CD4-positive, alpha-beta T cell treated with Interleukin-12 subunit alpha and Interleukin-12 subunit beta, for 1 hour (primary cell): ENCODE data around the gene PIP4K2C.
A peak's percentile ranks its signal among the peaks of the same experiment; 100 is the strongest.

Experiments used
- DNase-seq: peaks from one replicate; pipeline ENCODE4 v3.0.0-alpha.2; 2020

Gene PIP4K2C

GRCh38 chr12:57590864-57591781 is at the start of gene PIP4K2C:
Gene PIP4K2C, plus strand, starts transcription at chr12:57591192. Its CDS starts 98 bp downstream, at chr12:57591290.
- DNase-seq, result peak; percentile 88

GRCh38 chr12:57541717-57542116 is 49.3 kb upstream of the PIP4K2C start:
- DNase-seq, result no peak

DNA sequence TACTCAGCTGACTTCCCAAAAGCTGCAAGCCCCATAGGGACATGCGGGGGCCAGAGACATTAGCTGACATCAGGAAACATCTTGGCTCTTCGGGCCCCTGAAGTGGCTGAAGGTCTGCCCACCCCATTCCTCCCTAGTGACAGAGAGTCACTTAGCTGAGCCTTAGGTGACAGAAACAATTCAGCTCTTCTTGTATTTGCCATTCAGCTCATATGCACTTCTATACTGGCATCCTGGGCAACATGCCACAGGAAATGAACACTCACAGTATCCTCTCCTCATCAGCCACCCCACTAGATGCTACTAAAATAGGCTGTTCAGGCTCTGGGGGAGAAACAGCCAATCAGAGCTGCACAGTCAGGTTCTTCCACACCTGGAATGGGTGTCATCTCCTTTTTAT is 47.4 kb upstream of the PIP4K2C start:
- no peak for DNase-seq

- DNase-seq, result no peak
Measured at GRCh38 chr12:57545809-57546437, 45.1 kb upstream of the PIP4K2C start.

- DNase-seq, result peak; percentile 96
Measured at GRCh38 chr12:57546438-57547287, 44.3 kb upstream of the PIP4K2C start, which contains the start of gene DCTN2. Gene DCTN2, minus strand, starts transcription at chr12:57547192. Its CDS starts 129 bp downstream, at chr12:57547063.

DNA sequence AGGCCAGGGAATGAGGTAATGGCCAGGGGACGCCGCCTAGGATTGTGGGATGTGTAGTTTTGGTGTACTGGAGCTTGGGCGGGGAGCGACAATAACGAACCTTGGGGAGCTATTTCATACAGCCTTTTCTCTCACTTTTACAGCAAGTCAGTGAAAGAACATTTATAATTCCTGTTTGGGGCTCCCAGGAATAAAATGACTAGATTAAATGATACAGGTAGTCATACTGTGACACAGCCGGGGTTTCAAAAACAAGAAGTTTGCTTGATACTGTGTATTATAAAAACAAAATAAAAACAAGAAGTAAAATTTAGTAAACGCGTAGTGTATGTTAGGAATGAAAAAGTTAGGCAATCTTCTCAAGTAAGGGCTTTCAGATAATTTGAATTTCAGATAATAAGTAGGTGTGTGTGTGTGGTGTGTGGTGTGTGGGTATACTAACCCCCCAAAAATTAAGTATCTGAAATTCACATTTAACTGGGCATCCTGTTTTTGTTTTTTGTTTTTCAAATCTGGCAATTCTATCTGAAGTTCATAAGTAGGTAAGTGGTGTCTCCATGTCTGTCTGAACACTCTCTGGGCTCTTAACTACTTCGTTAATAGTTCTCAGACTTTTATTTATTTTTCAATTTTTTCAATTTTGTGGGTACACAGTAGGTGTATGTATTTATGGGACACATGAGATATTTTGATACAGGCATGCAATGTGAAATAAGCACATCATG is 43.5 kb upstream of the PIP4K2C start:
- no peak for DNase-seq

DNA sequence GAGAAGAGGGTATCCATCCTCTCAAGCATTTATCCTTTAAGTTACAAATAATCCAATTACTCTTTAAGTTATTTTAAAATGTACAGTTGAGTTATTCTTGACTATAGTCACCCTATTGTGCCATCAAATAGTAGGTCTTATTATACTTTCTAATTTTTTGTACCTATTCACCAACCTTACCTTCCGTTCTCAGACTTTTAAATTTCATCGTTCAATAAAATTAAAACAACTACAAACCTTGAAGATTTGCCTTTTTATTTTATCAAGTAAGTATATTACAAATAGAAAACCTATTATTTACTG is 43.0 kb upstream of the PIP4K2C start:
- DNase-seq, result no peak

GRCh38 chr12:57548488-57548887 is 42.5 kb upstream of the PIP4K2C start:
- DNase-seq, result no peak

GRCh38 chr12:57549203-57549908 is 41.6 kb upstream of the PIP4K2C start:
- no peak for DNase-seq

GRCh38 chr12:57549909-57550640 is 40.9 kb upstream of the PIP4K2C start, which contains the start of gene KIF5A:
Gene KIF5A, plus strand, starts transcription at chr12:57550044. Its CDS starts 228 bp downstream, at chr12:57550272.
- DNase-seq, result peak; percentile 61

DNA sequence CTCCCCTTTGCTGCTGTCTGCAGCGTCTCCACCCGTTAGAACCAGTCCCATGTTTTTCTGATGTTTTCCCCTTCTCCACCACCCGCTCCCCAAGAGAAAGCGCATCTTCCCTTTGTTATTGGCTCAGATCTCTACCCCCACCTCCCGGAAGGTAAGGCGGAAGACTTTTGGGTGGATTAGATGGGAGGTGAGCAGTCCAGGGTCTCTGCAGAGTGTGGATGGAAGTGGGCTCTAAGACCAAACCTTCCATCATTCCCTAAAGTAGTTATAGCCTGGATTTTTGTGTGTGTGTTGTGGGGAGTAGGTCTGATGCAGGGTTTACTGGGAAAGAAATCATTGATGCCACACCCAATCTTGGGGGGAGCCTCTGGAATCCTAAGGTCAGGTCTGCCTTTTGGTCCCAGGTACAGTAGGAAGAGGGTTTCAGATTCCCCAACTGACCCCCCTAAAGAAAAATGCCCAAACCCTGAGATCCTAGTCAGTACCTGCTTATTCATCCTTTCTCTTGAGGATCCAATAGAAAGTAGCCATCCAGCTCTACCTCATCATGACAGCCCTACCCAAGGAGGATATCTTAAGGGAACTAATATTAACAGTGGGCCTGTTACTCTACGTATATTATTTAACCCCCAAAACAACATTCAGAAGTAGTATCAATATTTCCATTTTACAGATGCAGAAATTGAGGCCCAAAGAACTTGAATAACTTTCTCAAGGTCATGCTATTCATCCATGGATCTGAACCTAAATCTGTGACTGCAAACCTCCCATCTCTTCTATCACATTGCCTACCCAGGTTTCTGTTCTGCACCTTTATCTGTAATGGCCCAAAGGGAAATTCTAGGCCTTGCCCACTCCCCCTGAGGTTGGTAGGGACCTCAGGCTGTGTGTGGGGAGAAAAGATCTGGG is 40.1 kb upstream of the PIP4K2C start:
- no peak for DNase-seq

- DNase-seq, result no peak
Measured at GRCh38 chr12:57551637-57552305, 39.2 kb upstream of the PIP4K2C start.

GRCh38 chr12:57552306-57552651 is 38.7 kb upstream of the PIP4K2C start:
- no peak for DNase-seq

- DNase-seq, result no peak
Measured at GRCh38 chr12:57552835-57553313, 38.1 kb upstream of the PIP4K2C start.

GRCh38 chr12:57553343-57554202 is 37.4 kb upstream of the PIP4K2C start:
- DNase-seq, result no peak

GRCh38 chr12:57554453-57554852 is 36.5 kb upstream of the PIP4K2C start:
- no peak for DNase-seq

- no peak for DNase-seq
Measured at GRCh38 chr12:57554897-57555296, 36.1 kb upstream of the PIP4K2C start.

- DNase-seq, result no peak
Measured at GRCh38 chr12:57558864-57559263, 32.1 kb upstream of the PIP4K2C start.
